Measurements from ENCODE around the gene LIN37. TPM values are rescaled to one million over a fixed set of nuclear protein-coding genes. Genes with fewer than 3 reads are reported as not detected.

The LIN37 gene
- total RNA-seq, 2 experiments from 2014 or later = 18.3 to 22.4 TPM

GRCh38 chr19:35780058-35780457, 31.7 kb downstream of the LIN37 start:
- ATAC-seq (ENCODE audit: low read depth) (no peak), DNase-seq (no peak)
- POLR2A ChIA-PET = no interaction called here
- H3K4me3 Mint-ChIP-seq = no peak overlapping the region
- H3K9me3 Mint-ChIP-seq = no peaks in the 10 kb centered on the region
- no peak overlapping the region for H3K27ac Mint-ChIP-seq
- H3K36me3 Mint-ChIP-seq = peaks cover 10% of the 10 kb centered on the region
- no peaks in the 10 kb centered on the region for H3K27me3 Mint-ChIP-seq
- H3K4me1 Mint-ChIP-seq = peaks cover 22% of the 10 kb centered on the region

GRCh38 chr19:35780717-35781116, 32.3 kb downstream of the LIN37 start:
- Mint-ChIP-seq H3K36me3 (peaks cover 10% of the 10 kb centered on the region), H3K4me3 (no peak overlapping the region), H3K9me3 (no peaks in the 10 kb centered on the region), H3K27ac (no peak overlapping the region), H3K4me1 (peaks cover 20% of the 10 kb centered on the region), H3K27me3 (no peaks in the 10 kb centered on the region)
- DNase-seq (no peak), ATAC-seq (ENCODE audit: low read depth) (no peak)
- POLR2A ChIA-PET = no interaction called here

- POLR2A ChIA-PET = no interaction called here
- no peak for DNase-seq
Observed at GRCh38 chr19:35781650-35782049, 33.3 kb downstream of the LIN37 start.

GRCh38 chr19:35782589-35782988, 34.2 kb downstream of the LIN37 start:
- DNase-seq (no peak), ATAC-seq (ENCODE audit: low read depth) (no peak)
- Mint-ChIP-seq H3K27me3 (no peaks in the 10 kb centered on the region), H3K9me3 (no peaks in the 10 kb centered on the region), H3K36me3 (peaks cover 10% of the 10 kb centered on the region), H3K4me3 (no peak overlapping the region), H3K4me1 (peaks cover 8% of the 10 kb centered on the region), H3K27ac (no peak overlapping the region)
- POLR2A ChIA-PET = no interaction called here

More at GRCh38 chr19:35781650-35782049, 33.3 kb downstream of the LIN37 start:
- Mint-ChIP-seq H3K4me1 (peaks cover 13% of the 10 kb centered on the region), H3K27ac (no peak overlapping the region), H3K4me3 (no peak overlapping the region), H3K36me3 (peaks cover 10% of the 10 kb centered on the region), H3K27me3 (no peaks in the 10 kb centered on the region), H3K9me3 (no peaks in the 10 kb centered on the region)
- ATAC-seq (ENCODE audit: low read depth) = no peak

GRCh38 chr19:35783469-35784434, 35.4 kb downstream of the LIN37 start:
- Mint-ChIP-seq H3K4me1 (peaks cover 8% of the 10 kb centered on the region), H3K27ac (no peak overlapping the region), H3K9me3 (no peaks in the 10 kb centered on the region), H3K36me3 (peaks cover 9% of the 10 kb centered on the region), H3K4me3 (no peak overlapping the region), H3K27me3 (no peaks in the 10 kb centered on the region)
- DNase-seq (no peak), ATAC-seq (ENCODE audit: low read depth) (no peak)
- POLR2A ChIA-PET = no interaction called here

- POLR2A ChIA-PET = no interaction called here
- H3K4me1 Mint-ChIP-seq = peaks cover 6% of the 10 kb centered on the region
Observed at GRCh38 chr19:35784503-35785338, 36.3 kb downstream of the LIN37 start.

GRCh38 chr19:35785339-35785627, 36.9 kb downstream of the LIN37 start:
- ATAC-seq (ENCODE audit: low read depth) (no peak), DNase-seq (no peak)
- Mint-ChIP-seq H3K36me3 (peaks cover 9% of the 10 kb centered on the region), H3K4me3 (no peak overlapping the region), H3K4me1 (peaks cover 6% of the 10 kb centered on the region), H3K27ac (no peak overlapping the region), H3K9me3 (no peaks in the 10 kb centered on the region), H3K27me3 (no peaks in the 10 kb centered on the region)
- POLR2A ChIA-PET = interaction anchor here (1.0 kb wide), 1 partner anchor 9 kb away, joined by 3 read pairs; no protein-coding TSS in a partner anchor

More at GRCh38 chr19:35784503-35785338, 36.3 kb downstream of the LIN37 start:
- DNase-seq = no peak
- H3K36me3 Mint-ChIP-seq = peaks cover 9% of the 10 kb centered on the region
- no peak overlapping the region for H3K27ac Mint-ChIP-seq
- no peak for ATAC-seq (ENCODE audit: low read depth)
- no peaks in the 10 kb centered on the region for H3K27me3 Mint-ChIP-seq
- H3K9me3 Mint-ChIP-seq = no peaks in the 10 kb centered on the region
- no peak overlapping the region for H3K4me3 Mint-ChIP-seq

GRCh38 chr19:35786299-35787160, 38.2 kb downstream of the LIN37 start:
- no peaks in the 10 kb centered on the region for H3K9me3 Mint-ChIP-seq
- H3K27me3 Mint-ChIP-seq = no peaks in the 10 kb centered on the region
- no peak for DNase-seq
- H3K4me3 Mint-ChIP-seq = no peak overlapping the region
- H3K36me3 Mint-ChIP-seq = peaks cover 6% of the 10 kb centered on the region
- H3K4me1 Mint-ChIP-seq = peaks cover 6% of the 10 kb centered on the region
- POLR2A ChIA-PET = interaction anchor here (1.0 kb wide), 1 partner anchor 10 kb away, joined by 3 read pairs; no protein-coding TSS in a partner anchor
- ATAC-seq (ENCODE audit: low read depth) = no peak
- no peak overlapping the region for H3K27ac Mint-ChIP-seq

GRCh38 chr19:35787227-35787799, 38.9 kb downstream of the LIN37 start:
- POLR2A ChIA-PET = no interaction called here
- H3K27me3 Mint-ChIP-seq = no peaks in the 10 kb centered on the region

GRCh38 chr19:35788205-35788960, 40.0 kb downstream of the LIN37 start:
- no peak for ATAC-seq (ENCODE audit: low read depth)
- Mint-ChIP-seq H3K36me3 (no peaks in the 10 kb centered on the region), H3K9me3 (no peaks in the 10 kb centered on the region), H3K4me3 (no peak overlapping the region), H3K4me1 (peaks cover 2% of the 10 kb centered on the region), H3K27me3 (no peaks in the 10 kb centered on the region), H3K27ac (no peak overlapping the region)
- DNase-seq = no peak
- POLR2A ChIA-PET = no interaction called here

More at GRCh38 chr19:35787227-35787799, 38.9 kb downstream of the LIN37 start:
- ATAC-seq (ENCODE audit: low read depth) (no peak), DNase-seq (no peak)
- peaks cover 6% of the 10 kb centered on the region for H3K4me1 Mint-ChIP-seq
- peaks cover 6% of the 10 kb centered on the region for H3K36me3 Mint-ChIP-seq
- H3K9me3 Mint-ChIP-seq = no peaks in the 10 kb centered on the region
- H3K27ac Mint-ChIP-seq = no peak overlapping the region
- H3K4me3 Mint-ChIP-seq = no peak overlapping the region

GRCh38 chr19:35789195-35789977, 41.0 kb downstream of the LIN37 start:
- ATAC-seq (ENCODE audit: low read depth) = no peak
- POLR2A ChIA-PET = no interaction called here
- no peaks in the 10 kb centered on the region for H3K36me3 Mint-ChIP-seq

More at GRCh38 chr19:35789195-35789977, 41.0 kb downstream of the LIN37 start:
- H3K4me3 Mint-ChIP-seq = no peak overlapping the region
- no peak overlapping the region for H3K27ac Mint-ChIP-seq
- no peaks in the 10 kb centered on the region for H3K27me3 Mint-ChIP-seq
- no peaks in the 10 kb centered on the region for H3K4me1 Mint-ChIP-seq
- DNase-seq = no peak
- H3K9me3 Mint-ChIP-seq = no peaks in the 10 kb centered on the region

Measured in activated naive CD8-positive, alpha-beta T cell treated with anti-CD3 and anti-CD28 coated beads, Interleukin-2, amount 10 ng/mL, durations not matched to agents 7 days and 5 days (primary cell).